ENCODE results near the gene ENO3.

DNA sequence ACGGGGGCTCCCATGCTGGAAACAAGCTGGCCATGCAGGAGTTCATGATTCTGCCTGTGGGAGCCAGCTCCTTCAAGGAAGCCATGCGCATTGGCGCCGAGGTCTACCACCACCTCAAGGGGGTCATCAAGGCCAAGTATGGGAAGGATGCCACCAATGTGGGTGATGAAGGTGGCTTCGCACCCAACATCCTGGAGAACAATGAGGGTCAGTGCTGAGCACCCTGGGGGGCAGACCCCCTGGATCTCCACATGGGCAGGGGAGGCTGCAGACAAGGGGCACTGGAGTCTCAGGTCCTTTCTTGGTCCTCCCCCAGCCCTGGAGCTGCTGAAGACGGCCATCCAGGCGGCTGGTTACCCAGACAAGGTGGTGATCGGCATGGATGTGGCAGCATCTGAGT, 4.2 kb downstream of the ENO3 start:
- no peak for TF ChIP-seq POLR2A (IDR thresholded peaks at IDR 0.05; ENCODE audit: low read depth, low read length)
- TF ChIP-seq POLR2AphosphoS5 (IDR thresholded peaks at IDR 0.05; ENCODE audit: low read depth, low read length): no peak
